Measurements from ENCODE around the gene SMAGP. TPM values are rescaled to one million over a fixed set of nuclear protein-coding genes. Genes with fewer than 3 reads are reported as not detected.

Gene SMAGP
- total and polyA plus RNA-seq, 2 donors (not counting 3 experiments of a cell fraction or from before 2014, with no cell fraction given), result 21.4 to 26.2 TPM

DNA sequence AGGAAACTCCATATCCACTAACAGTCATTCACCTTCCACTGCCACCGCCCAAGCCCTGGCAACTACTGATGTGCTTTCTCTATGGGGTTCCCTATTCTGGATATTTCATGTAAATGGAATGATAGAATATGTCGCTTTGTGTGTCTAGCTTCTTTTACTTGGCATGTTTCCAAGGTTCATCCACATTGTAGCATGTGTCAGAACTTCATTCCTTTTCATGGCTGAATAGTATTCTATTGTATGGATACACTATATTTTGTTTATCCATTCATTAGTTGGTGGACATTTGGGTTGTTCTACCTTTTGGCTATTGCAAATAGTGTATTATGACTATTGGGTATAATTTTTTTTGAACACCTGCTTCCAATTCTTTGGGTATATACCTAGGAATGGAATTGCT, 61.0 kb downstream of the SMAGP start:
- Histone ChIP-seq H2AFZ (ENCODE audit: low read depth, low read length) (no peak overlapping the region), H3K4me2 (ENCODE audit: insufficient read depth, low read length) (no peak overlapping the region), H3K36me3 (ENCODE audit: control insufficient read depth in 2 of 2, extremely low read depth in 1 of 2, insufficient read depth in 2 of 2, low read length in 2 of 2) (no peaks in the 10 kb centered on the region), H3K9me1 (replicated peaks; ENCODE audit: control insufficient read depth, extremely low read depth, insufficient read depth, low read length) (no peaks in the 10 kb centered on the region), H3K9ac (replicated peaks; ENCODE audit: extremely low read depth, insufficient read depth, low read length) (no peak overlapping the region), H3K4me1 (ENCODE audit: control insufficient read depth, extremely low read depth, insufficient read depth, low read length) (no peaks in the 10 kb centered on the region), H3K27ac (ENCODE audit: insufficient read depth, low read depth, low read length) (no peak overlapping the region), H3K27me3 (ENCODE audit: control insufficient read depth in 2 of 2, insufficient read depth in 2 of 2, low read length in 2 of 2) (no peaks in the 10 kb centered on the region), H4K20me1 (replicated peaks; ENCODE audit: control insufficient read depth, extremely low read depth, insufficient read depth, low read length) (no peaks in the 10 kb centered on the region), H3K9me3 (replicated peaks; ENCODE audit: control insufficient read depth, insufficient read depth, low read length) (no peaks in the 10 kb centered on the region), H3K4me3 (replicated peaks in 1 of 3; ENCODE audit: insufficient read depth in 1 of 3, low read depth in 1 of 3, low read length in 3 of 3) (no peak overlapping the region), H3K79me2 (ENCODE audit: control insufficient read depth, insufficient read depth, low read length) (no peaks in the 10 kb centered on the region)
- ChIA-PET CTCF (no interaction called here), POLR2A (no interaction called here)
- FAIRE-seq (no peak), DNase-seq (ENCODE audit: low read depth, low spot score) (no peak)
- intact Hi-C loops (cut with micrococcal nuclease), result no loop called here
- dilution Hi-C loops (cut with MboI; ENCODE audit: extremely low pct_ligation_motif_present, low sequenced_read_pairs), result no loop called here
- BruUV-seq (replicated peaks), result no TSS peak
- TF ChIP-seq GATA2 (IDR thresholded peaks at IDR 0.05; ENCODE audit: insufficient read depth, insufficient read length, low read depth, low read length), result no peak
- no peak for TF ChIP-seq FOS (IDR thresholded peaks at IDR 0.05; ENCODE audit: borderline replicate concordance, insufficient read depth, low read length)
- TF ChIP-seq, protein P1, sequence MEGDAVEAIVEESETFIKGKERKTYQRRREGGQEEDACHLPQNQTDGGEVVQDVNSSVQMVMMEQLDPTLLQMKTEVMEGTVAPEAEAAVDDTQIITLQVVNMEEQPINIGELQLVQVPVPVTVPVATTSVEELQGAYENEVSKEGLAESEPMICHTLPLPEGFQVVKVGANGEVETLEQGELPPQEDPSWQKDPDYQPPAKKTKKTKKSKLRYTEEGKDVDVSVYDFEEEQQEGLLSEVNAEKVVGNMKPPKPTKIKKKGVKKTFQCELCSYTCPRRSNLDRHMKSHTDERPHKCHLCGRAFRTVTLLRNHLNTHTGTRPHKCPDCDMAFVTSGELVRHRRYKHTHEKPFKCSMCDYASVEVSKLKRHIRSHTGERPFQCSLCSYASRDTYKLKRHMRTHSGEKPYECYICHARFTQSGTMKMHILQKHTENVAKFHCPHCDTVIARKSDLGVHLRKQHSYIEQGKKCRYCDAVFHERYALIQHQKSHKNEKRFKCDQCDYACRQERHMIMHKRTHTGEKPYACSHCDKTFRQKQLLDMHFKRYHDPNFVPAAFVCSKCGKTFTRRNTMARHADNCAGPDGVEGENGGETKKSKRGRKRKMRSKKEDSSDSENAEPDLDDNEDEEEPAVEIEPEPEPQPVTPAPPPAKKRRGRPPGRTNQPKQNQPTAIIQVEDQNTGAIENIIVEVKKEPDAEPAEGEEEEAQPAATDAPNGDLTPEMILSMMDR (IDR thresholded peaks at IDR 0.05; ENCODE audit: extremely low read depth in 1 of 2, insufficient read depth in 1 of 2, low read depth in 1 of 2, low read length in 2 of 2), result no peak
- no peak for TF ChIP-seq JUN (IDR thresholded peaks at IDR 0.05; ENCODE audit: borderline replicate concordance, insufficient read depth, insufficient read length, low read depth)
- no peak for TF ChIP-seq POLR2A (IDR thresholded peaks at IDR 0.05; ENCODE audit: low read depth, low read length)
- TF ChIP-seq, protein P2, sequence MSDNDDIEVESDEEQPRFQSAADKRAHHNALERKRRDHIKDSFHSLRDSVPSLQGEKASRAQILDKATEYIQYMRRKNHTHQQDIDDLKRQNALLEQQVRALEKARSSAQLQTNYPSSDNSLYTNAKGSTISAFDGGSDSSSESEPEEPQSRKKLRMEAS (IDR thresholded peaks at IDR 0.05; ENCODE audit: insufficient read depth, insufficient read length), result no peak
- TF ChIP-seq EZH2 (IDR thresholded peaks at IDR 0.05; ENCODE audit: borderline replicate concordance, low read depth, low read length, severe bottlenecking), result no peak
- TF ChIP-seq POLR2AphosphoS5 (IDR thresholded peaks at IDR 0.05; ENCODE audit: insufficient read depth, low read depth, low read length), result no peak
- no peak for TF ChIP-seq MYC (IDR thresholded peaks at IDR 0.05; ENCODE audit: low read depth, low read length)
